ENCODE results near the gene MRPL49. TPM values are rescaled to one million over a fixed set of nuclear protein-coding genes. Genes with fewer than 3 reads are reported as not detected.

MRPL49 gene
- total and polyA plus RNA-seq, 2 of the 13 experiments (the other 11 are each of a cell fraction or from before 2014, with no cell fraction given): 39.2 to 53.3 TPM

- TF ChIP-seq MTERF4 (CRISPR knock-in tag; IDR thresholded peaks at IDR 0.05): no peak
- TF ChIP-seq ZBTB7B (CRISPR knock-in tag; IDR thresholded peaks at IDR 0.05): no peak
- TF ChIP-seq NR0B2 (CRISPR knock-in tag; IDR thresholded peaks at IDR 0.05): peak; percentile 51; the same call in 1 of the 2 replicates
- TF ChIP-seq MIXL1 (CRISPR knock-in tag; IDR thresholded peaks at IDR 0.05): peak; percentile 41; the same call in 1 of the 2 replicates
- TF ChIP-seq ZNF75D (CRISPR knock-in tag; IDR thresholded peaks at IDR 0.05; ENCODE audit: borderline replicate concordance): no peak
- TF ChIP-seq ZNF562 (CRISPR knock-in tag; IDR thresholded peaks at IDR 0.05; ENCODE audit: borderline replicate concordance): no peak
- TF ChIP-seq ZFP91 (CRISPR knock-in tag; IDR thresholded peaks at IDR 0.05; ENCODE audit: borderline replicate concordance): peak; percentile 70; the same call in 1 of the 2 replicates
- TF ChIP-seq ZBTB49 (CRISPR knock-in tag; IDR thresholded peaks at IDR 0.05; ENCODE audit: borderline replicate concordance): no peak
- 0 out of 2 replicates have a peak, but pooled peaks have one; percentile 42 for TF ChIP-seq PBX2 (CRISPR knock-in tag; IDR thresholded peaks at IDR 0.05)
- TF ChIP-seq FOXC1 (CRISPR knock-in tag; IDR thresholded peaks at IDR 0.05; ENCODE audit: borderline replicate concordance): no peak; the same call in 1 of the 2 replicates
- no peak; the same call in 1 of the 2 replicates for TF ChIP-seq ZNF441 (CRISPR knock-in tag; IDR thresholded peaks at IDR 0.05; ENCODE audit: borderline replicate concordance)
- no peak; the same call in 1 of the 2 replicates for TF ChIP-seq ZNF33B (CRISPR knock-in tag; IDR thresholded peaks at IDR 0.05)
- no peak for TF ChIP-seq ZFP82 (CRISPR knock-in tag; IDR thresholded peaks at IDR 0.05; ENCODE audit: borderline replicate concordance)
- no peak for TF ChIP-seq SOX6 (IDR thresholded peaks at IDR 0.05)
- peak; percentile 64 for TF ChIP-seq SOX6 (CRISPR knock-in tag; IDR thresholded peaks at IDR 0.05)
- peak; percentile 93 for TF ChIP-seq FOXK1 (CRISPR knock-in tag; IDR thresholded peaks at IDR 0.05; ENCODE audit: borderline replicate concordance, low read depth)
- no peak for TF ChIP-seq SUZ12 (IDR thresholded peaks at IDR 0.05; ENCODE audit: low read depth, low read length)
- TF ChIP-seq ZFY (CRISPR knock-in tag; IDR thresholded peaks at IDR 0.05): peak; percentile 94; the same call in 1 of the 2 replicates
- TF ChIP-seq TFE3 (CRISPR knock-in tag; IDR thresholded peaks at IDR 0.05): peak; percentile 35; the same call in 1 of the 2 replicates
- peak; percentile 17; the same call in 1 of the 2 replicates for TF ChIP-seq TEF (CRISPR knock-in tag; IDR thresholded peaks at IDR 0.05)
These were observed at the start of gene MRPL49, which contains the start of gene FAU (continued) for GRCh38 chr11:65121865-65122696.

Measured in HepG2 (cell line).